ENCODE data around the gene LPCAT2. TPM values are rescaled to one million over a fixed set of nuclear protein-coding genes. Genes with fewer than 3 reads are reported as not detected.
A peak's percentile ranks its signal among the peaks of the same experiment; 100 is the strongest.

The LPCAT2 gene
- polyA plus RNA-seq, 3 donors: 28.5 to 49.7 (median 47.1) TPM

DNA sequence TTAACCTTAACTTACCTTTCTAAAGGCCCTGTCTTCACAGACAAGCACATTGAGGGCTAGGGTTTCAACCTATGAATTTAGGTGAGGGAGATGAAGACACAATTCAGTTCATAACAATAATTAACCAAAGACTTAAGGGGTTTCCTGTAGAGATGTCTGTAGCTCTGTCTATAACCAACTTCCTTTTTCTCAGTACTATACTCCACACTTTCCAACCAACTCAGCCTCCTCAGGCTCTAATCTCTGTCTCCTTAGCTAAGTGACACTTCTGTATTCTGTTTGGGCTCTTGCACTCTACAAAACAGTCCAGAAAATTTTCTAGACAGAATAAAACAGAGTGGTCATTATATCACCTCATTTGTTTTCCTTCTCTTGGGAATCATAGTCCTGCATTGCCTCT is 83.4 kb downstream of the LPCAT2 start:
- Mint-ChIP-seq H3K4me3 (no peak overlapping the region), H3K36me3 (no peaks in the 10 kb centered on the region), H3K4me1 (peaks cover 7% of the 10 kb centered on the region), H3K9me3 (no peaks in the 10 kb centered on the region), H3K27me3 (ENCODE audit: low read depth in 3 of 3) (peaks cover 0 to 2% (median 2%) of the 10 kb centered on the region in 3 donors), H3K27ac (peak overlapping the region in 1 of 7 donors; percentile 46)
- no peak overlapping the region for H3K4me2 ChIP-seq (replicated peaks; ENCODE audit: extremely low read depth, low read length, poor library complexity, severe bottlenecking)
- intact Hi-C loops (cut with micrococcal nuclease): no loop called here
- no peaks in the 10 kb centered on the region for H3K27me3 ChIP-seq (ENCODE audit: control insufficient read depth in 2 of 2, insufficient read depth in 2 of 2, low read length in 2 of 2)
- H3K9ac ChIP-seq (ENCODE audit: insufficient read depth, low read length, poor library complexity, severe bottlenecking): no peak overlapping the region
- no peaks in the 10 kb centered on the region for H4K20me1 ChIP-seq (ENCODE audit: insufficient read depth, low read length)
- TF ChIP-seq, protein P1, sequence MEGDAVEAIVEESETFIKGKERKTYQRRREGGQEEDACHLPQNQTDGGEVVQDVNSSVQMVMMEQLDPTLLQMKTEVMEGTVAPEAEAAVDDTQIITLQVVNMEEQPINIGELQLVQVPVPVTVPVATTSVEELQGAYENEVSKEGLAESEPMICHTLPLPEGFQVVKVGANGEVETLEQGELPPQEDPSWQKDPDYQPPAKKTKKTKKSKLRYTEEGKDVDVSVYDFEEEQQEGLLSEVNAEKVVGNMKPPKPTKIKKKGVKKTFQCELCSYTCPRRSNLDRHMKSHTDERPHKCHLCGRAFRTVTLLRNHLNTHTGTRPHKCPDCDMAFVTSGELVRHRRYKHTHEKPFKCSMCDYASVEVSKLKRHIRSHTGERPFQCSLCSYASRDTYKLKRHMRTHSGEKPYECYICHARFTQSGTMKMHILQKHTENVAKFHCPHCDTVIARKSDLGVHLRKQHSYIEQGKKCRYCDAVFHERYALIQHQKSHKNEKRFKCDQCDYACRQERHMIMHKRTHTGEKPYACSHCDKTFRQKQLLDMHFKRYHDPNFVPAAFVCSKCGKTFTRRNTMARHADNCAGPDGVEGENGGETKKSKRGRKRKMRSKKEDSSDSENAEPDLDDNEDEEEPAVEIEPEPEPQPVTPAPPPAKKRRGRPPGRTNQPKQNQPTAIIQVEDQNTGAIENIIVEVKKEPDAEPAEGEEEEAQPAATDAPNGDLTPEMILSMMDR (IDR thresholded peaks at IDR 0.05): no peak
- H3K4me3 ChIP-seq (replicated peaks in 1 of 3; ENCODE audit: low read depth in 2 of 3, low read length in 3 of 3): no peak overlapping the region
- no peaks in the 10 kb centered on the region for H3K36me3 ChIP-seq (replicated peaks in 1 of 2; ENCODE audit: control insufficient read depth in 1 of 2, insufficient read depth in 2 of 2, low read length in 2 of 2)
- H3K9me3 ChIP-seq (replicated peaks in 1 of 2; ENCODE audit: control insufficient read depth in 1 of 2, insufficient read depth in 1 of 2, low read length in 2 of 2): no peaks in the 10 kb centered on the region
- H2AFZ ChIP-seq (ENCODE audit: insufficient read depth, low read depth, low read length, poor library complexity, severe bottlenecking): no peak overlapping the region
- no peaks in the 10 kb centered on the region for H3K79me2 ChIP-seq (ENCODE audit: insufficient read depth, low read length)
- H3K4me1 ChIP-seq (ENCODE audit: control insufficient read depth in 1 of 2, insufficient read depth in 2 of 2, low read length in 2 of 2): no peaks in the 10 kb centered on the region
- no peak for DNase-seq
- no peak overlapping the region for H3K27ac ChIP-seq (ENCODE audit: low read depth in 1 of 2, low read length in 2 of 2)

DNA sequence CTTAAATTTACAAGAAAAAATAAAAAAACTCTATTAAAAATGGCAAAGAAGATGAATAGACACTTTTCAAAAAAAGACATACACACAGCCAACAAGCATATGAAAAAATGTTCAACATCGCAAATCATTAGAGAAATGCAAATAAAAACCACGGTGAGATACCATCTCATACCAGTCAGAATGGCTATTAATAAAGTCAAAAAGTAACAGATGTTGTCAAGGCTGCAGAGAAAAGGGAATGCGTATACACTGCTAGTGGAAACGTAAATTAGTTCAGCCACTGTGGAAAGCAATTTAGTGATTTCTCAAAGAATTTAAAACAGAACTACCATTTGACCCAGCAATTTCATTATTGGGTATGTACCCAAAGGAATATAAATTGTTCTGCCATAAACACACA is 89.1 kb downstream of the LPCAT2 start:
- Histone ChIP-seq H2AFZ (ENCODE audit: insufficient read depth, low read depth, low read length, poor library complexity, severe bottlenecking) (no peak overlapping the region), H3K4me1 (ENCODE audit: control insufficient read depth in 1 of 2, insufficient read depth in 2 of 2, low read length in 2 of 2) (no peaks in the 10 kb centered on the region), H4K20me1 (ENCODE audit: insufficient read depth, low read length) (no peaks in the 10 kb centered on the region), H3K27me3 (ENCODE audit: control insufficient read depth in 2 of 2, insufficient read depth in 2 of 2, low read length in 2 of 2) (no peaks in the 10 kb centered on the region), H3K79me2 (ENCODE audit: insufficient read depth, low read length) (no peaks in the 10 kb centered on the region), H3K27ac (ENCODE audit: low read depth in 1 of 2, low read length in 2 of 2) (no peak overlapping the region), H3K4me2 (replicated peaks; ENCODE audit: extremely low read depth, low read length, poor library complexity, severe bottlenecking) (no peak overlapping the region), H3K9ac (ENCODE audit: insufficient read depth, low read length, poor library complexity, severe bottlenecking) (no peak overlapping the region), H3K36me3 (replicated peaks in 1 of 2; ENCODE audit: control insufficient read depth in 1 of 2, insufficient read depth in 2 of 2, low read length in 2 of 2) (no peaks in the 10 kb centered on the region), H3K9me3 (replicated peaks in 1 of 2; ENCODE audit: control insufficient read depth in 1 of 2, insufficient read depth in 1 of 2, low read length in 2 of 2) (no peaks in the 10 kb centered on the region), H3K4me3 (replicated peaks in 1 of 3; ENCODE audit: low read depth in 2 of 3, low read length in 3 of 3) (no peak overlapping the region)
- intact Hi-C loops (cut with micrococcal nuclease): no loop called here
- no peak overlapping the region for H3K27ac Mint-ChIP-seq
- DNase-seq: no peak
- no CpG with 5 or more reads among the region's 4 CpGs for WGBS (ENCODE audit: insufficient coverage)
- H3K9me3 Mint-ChIP-seq: peaks cover 0 to 6% (median 2%) of the 10 kb centered on the region in 7 donors
- TF ChIP-seq, protein P1 (IDR thresholded peaks at IDR 0.05): no peak
- H3K27me3 Mint-ChIP-seq (ENCODE audit: low read depth in 3 of 3): peaks cover 0 to 2% (median 2%) of the 10 kb centered on the region in 3 donors
- H3K4me3 Mint-ChIP-seq: no peak overlapping the region
- no peaks in the 10 kb centered on the region for H3K4me1 Mint-ChIP-seq
- no peaks in the 10 kb centered on the region for H3K36me3 Mint-ChIP-seq
